ENCODE data around the gene AGAP9.
"Not testable (repeated sequence)": the region's sequence is repeated elsewhere in the genome, so short reads cannot be mapped to it uniquely, and the experiment has no call there.

AGAP9 gene

DNA sequence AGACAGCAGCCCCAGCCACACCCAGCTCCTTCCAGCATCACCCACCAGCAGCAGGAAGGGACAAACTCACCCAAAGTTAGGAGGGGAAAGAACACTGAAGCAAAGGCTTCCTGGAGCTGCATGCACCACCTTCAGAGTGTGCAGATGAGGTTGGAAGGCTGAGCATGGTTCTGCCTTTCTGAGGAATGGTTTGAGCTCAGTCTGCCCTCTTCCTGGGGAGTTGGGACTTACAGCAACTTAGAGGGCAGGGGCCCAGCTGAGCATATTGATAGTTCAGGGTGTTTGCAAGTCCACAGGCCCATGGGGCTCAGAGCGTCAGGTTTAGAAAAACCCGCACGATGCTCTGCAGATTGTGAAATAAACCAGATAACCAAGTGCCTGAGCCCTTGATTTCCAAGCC, 43.3 kb downstream of the AGAP9 start:
- not testable (repeated sequence) for H3K4me3 ChIP-seq (ENCODE audit: low read length); H3K9ac ChIP-seq (ENCODE audit: low read length); H3K27me3 ChIP-seq (ENCODE audit: low read depth, low read length); H3K4me1 ChIP-seq (ENCODE audit: low read length); H3K79me2 ChIP-seq (ENCODE audit: low read length); H4K20me1 ChIP-seq (ENCODE audit: insufficient read depth, low read length); H3K4me2 ChIP-seq (ENCODE audit: low read length); H2AFZ ChIP-seq (ENCODE audit: low read depth, low read length); H3K9me3 ChIP-seq (ENCODE audit: insufficient read depth, low read length); H3K27ac ChIP-seq (ENCODE audit: low read length); H3K36me3 ChIP-seq (replicated peaks; ENCODE audit: low read depth, low read length)

DNA sequence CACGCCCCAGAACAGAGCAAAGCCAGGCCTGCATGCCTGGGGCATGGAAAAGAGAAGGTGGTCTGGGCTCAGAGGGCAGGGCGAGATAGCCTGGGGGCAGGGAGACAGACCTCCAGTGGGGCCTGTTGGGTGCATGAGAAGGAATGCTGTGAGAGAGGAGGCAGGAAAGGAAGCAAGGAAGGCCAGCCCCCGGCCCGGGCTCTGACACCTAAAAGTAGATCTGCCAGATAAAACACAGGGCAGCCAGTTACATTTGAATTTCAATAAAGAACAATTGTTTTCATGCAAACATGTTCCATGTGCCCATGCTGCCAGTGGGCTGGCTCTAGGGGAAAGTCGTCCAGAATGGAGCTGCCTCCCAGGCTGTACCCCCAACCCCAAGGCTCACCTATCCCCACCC, 45.3 kb downstream of the AGAP9 start:
- not testable (repeated sequence) for H3K9ac ChIP-seq (ENCODE audit: low read length); H3K27me3 ChIP-seq (ENCODE audit: low read depth, low read length); H3K4me2 ChIP-seq (ENCODE audit: low read length); H3K9me3 ChIP-seq (ENCODE audit: insufficient read depth, low read length); H3K4me1 ChIP-seq (ENCODE audit: low read length); H3K27ac ChIP-seq (ENCODE audit: low read length); H3K4me3 ChIP-seq (ENCODE audit: low read length); H3K79me2 ChIP-seq (ENCODE audit: low read length); H3K36me3 ChIP-seq (replicated peaks; ENCODE audit: low read depth, low read length); H2AFZ ChIP-seq (ENCODE audit: low read depth, low read length); H4K20me1 ChIP-seq (ENCODE audit: insufficient read depth, low read length)

DNA sequence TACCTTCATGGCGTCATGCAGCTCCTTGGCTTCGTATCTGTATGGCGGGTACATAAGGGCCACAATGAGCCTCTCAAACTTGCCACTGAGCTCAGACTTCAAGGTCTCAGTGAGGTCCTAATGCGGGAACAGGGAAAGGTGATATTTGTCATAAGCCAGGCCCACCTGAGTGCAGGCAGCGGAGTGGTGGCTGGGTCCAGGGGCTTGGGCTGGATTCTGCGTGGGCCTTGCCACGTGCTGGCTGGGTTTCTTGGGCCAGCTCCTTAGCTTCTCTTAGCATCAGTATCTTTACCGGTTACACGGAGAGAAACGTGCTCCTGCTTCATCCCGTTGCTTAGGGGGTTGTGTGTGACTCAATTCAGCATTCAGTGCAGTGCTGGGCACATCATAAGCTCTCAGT, 46.4 kb downstream of the AGAP9 start:
- not testable (repeated sequence) for H3K9me3 ChIP-seq (ENCODE audit: insufficient read depth, low read length); H3K79me2 ChIP-seq (ENCODE audit: low read length); H4K20me1 ChIP-seq (ENCODE audit: insufficient read depth, low read length); H3K4me3 ChIP-seq (ENCODE audit: low read length); H3K27ac ChIP-seq (ENCODE audit: low read length); H3K36me3 ChIP-seq (replicated peaks; ENCODE audit: low read depth, low read length); H3K27me3 ChIP-seq (ENCODE audit: low read depth, low read length); H3K4me2 ChIP-seq (ENCODE audit: low read length); H2AFZ ChIP-seq (ENCODE audit: low read depth, low read length); H3K9ac ChIP-seq (ENCODE audit: low read length); H3K4me1 ChIP-seq (ENCODE audit: low read length)

DNA sequence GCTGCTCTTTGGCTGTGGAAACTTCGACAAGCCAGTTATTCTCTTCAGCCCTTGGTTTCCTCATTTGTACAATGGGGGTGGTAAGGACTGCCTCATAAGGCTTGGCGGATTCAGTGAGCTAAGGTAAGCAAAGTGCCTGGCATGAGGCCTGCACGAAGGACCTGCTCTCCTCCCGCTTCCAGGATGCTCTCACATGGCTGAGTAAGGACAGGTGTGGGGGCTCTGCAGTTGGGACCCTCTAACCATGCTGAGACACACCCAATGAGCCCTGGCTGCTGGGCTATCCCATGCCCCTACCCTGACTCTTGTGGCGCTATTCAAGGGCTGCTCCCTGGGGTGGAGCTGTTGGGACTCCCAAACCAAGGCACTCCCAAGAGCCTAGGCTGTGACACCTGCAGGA, 48.3 kb downstream of the AGAP9 start:
- H3K36me3 ChIP-seq (replicated peaks; ENCODE audit: low read depth, low read length); H3K4me1 ChIP-seq (ENCODE audit: low read length); H3K9ac ChIP-seq (ENCODE audit: low read length); H3K79me2 ChIP-seq (ENCODE audit: low read length); H2AFZ ChIP-seq (ENCODE audit: low read depth, low read length); H3K4me3 ChIP-seq (ENCODE audit: low read length); H3K27me3 ChIP-seq (ENCODE audit: low read depth, low read length); H3K27ac ChIP-seq (ENCODE audit: low read length); H4K20me1 ChIP-seq (ENCODE audit: insufficient read depth, low read length); H3K4me2 ChIP-seq (ENCODE audit: low read length); H3K9me3 ChIP-seq (ENCODE audit: insufficient read depth, low read length): not testable (repeated sequence)

DNA sequence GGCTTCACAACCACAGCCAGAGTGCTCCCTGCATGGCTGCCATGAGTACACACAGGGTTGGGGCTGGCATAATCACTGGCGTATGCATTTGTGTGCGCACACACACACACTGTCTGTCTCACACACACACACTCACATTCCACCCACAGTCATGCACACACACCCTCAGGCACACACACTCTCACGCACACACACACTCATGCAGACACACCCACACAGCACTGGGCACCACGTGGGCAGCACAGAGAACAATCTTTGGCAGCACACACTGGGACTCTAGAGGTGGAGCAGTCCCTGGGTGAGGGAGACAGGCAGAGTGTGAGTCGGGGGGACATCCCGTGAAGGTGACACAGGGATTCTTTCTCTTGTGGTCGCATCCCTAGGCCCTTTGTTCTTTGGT, 49.9 kb downstream of the AGAP9 start:
- H4K20me1 ChIP-seq (ENCODE audit: insufficient read depth, low read length); H3K36me3 ChIP-seq (replicated peaks; ENCODE audit: low read depth, low read length): not testable (repeated sequence)

GRCh38 chr10:47472647-47473046, 50.8 kb downstream of the AGAP9 start:
- not testable (repeated sequence) for H3K36me3 ChIP-seq (replicated peaks; ENCODE audit: low read depth, low read length); H3K4me3 ChIP-seq (ENCODE audit: low read length); H3K4me1 ChIP-seq (ENCODE audit: low read length); H4K20me1 ChIP-seq (ENCODE audit: insufficient read depth, low read length); H3K27ac ChIP-seq (ENCODE audit: low read length); H2AFZ ChIP-seq (ENCODE audit: low read depth, low read length); H3K79me2 ChIP-seq (ENCODE audit: low read length); H3K9ac ChIP-seq (ENCODE audit: low read length); H3K4me2 ChIP-seq (ENCODE audit: low read length); H3K27me3 ChIP-seq (ENCODE audit: low read depth, low read length); H3K9me3 ChIP-seq (ENCODE audit: insufficient read depth, low read length)

More for the DNA sequence above, 49.9 kb downstream of the AGAP9 start:
- not testable (repeated sequence) for H3K27ac ChIP-seq (ENCODE audit: low read length); H3K27me3 ChIP-seq (ENCODE audit: low read depth, low read length); H3K9ac ChIP-seq (ENCODE audit: low read length); H3K4me1 ChIP-seq (ENCODE audit: low read length); H3K9me3 ChIP-seq (ENCODE audit: insufficient read depth, low read length); H3K79me2 ChIP-seq (ENCODE audit: low read length); H2AFZ ChIP-seq (ENCODE audit: low read depth, low read length); H3K4me2 ChIP-seq (ENCODE audit: low read length); H3K4me3 ChIP-seq (ENCODE audit: low read length)

DNA sequence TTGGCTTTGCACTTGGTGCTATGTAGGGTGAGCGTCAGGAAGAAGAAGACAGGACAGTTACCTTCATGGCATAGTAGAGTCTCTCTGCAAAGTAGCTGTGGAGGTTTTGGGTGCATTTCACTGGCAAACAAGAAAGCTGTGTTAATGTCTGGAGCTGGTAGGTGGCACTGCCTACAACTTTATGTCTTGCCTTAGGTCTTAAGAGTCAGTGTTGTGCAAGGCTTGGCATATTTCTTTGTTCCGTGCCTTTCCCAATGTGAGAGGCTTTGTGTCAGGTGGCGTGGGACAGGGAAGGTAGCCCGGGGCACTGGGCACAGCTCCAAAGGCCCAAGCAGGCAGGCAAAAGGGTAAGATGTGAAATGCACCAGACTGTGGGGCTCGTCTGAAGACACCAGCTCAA, 51.4 kb downstream of the AGAP9 start:
- not testable (repeated sequence) for H4K20me1 ChIP-seq (ENCODE audit: insufficient read depth, low read length); H3K4me1 ChIP-seq (ENCODE audit: low read length); H3K79me2 ChIP-seq (ENCODE audit: low read length); H3K4me3 ChIP-seq (ENCODE audit: low read length); H3K4me2 ChIP-seq (ENCODE audit: low read length); H2AFZ ChIP-seq (ENCODE audit: low read depth, low read length); H3K27ac ChIP-seq (ENCODE audit: low read length); H3K36me3 ChIP-seq (replicated peaks; ENCODE audit: low read depth, low read length); H3K9me3 ChIP-seq (ENCODE audit: insufficient read depth, low read length); H3K9ac ChIP-seq (ENCODE audit: low read length); H3K27me3 ChIP-seq (ENCODE audit: low read depth, low read length)

DNA sequence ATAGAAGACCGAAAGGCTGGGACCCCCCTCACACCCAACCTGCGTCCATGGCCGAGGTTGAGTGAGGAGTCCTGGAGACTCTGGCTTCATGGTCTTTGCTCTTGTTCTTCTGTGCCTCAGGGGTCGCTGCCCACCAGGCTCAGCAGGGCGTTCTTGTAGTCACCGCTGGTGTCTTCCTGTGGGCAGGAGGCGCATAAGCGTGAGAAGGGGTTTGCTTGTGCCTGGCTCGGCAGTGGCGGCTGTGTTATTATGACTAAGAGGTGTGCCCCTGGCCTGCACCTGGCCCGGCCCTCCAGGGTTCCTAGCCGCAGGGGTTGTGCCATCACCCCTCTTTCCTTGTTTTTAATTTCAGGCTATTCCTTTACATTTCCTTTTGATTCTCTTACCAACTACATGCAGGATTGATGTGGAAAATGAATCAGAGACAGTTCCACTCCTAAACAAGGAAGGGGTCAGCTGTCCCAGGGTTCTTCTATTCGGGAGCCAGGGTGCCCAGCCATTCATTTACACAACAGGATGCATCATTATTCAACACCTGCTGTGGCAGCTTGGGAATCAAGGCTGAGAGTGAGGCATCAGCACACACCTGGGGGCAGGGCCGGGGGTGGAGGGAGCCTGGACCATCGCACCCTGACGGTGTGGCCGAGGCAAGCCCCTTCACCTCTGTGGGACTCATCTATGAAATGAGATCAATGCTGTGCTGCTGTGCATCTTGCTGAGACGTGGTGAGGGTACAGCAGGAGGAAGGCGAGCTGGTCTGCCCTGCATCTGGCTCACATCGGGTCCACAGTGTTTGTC, 54.5 kb downstream of the AGAP9 start:
- not testable (repeated sequence) for H3K9ac ChIP-seq (ENCODE audit: low read length); H3K4me1 ChIP-seq (ENCODE audit: low read length); H2AFZ ChIP-seq (ENCODE audit: low read depth, low read length); H3K4me2 ChIP-seq (ENCODE audit: low read length); H3K36me3 ChIP-seq (replicated peaks; ENCODE audit: low read depth, low read length); H3K27me3 ChIP-seq (ENCODE audit: low read depth, low read length); H4K20me1 ChIP-seq (ENCODE audit: insufficient read depth, low read length); H3K9me3 ChIP-seq (ENCODE audit: insufficient read depth, low read length); H3K27ac ChIP-seq (ENCODE audit: low read length); H3K4me3 ChIP-seq (ENCODE audit: low read length); H3K79me2 ChIP-seq (ENCODE audit: low read length)

GRCh38 chr10:47467957-47468356, 55.5 kb downstream of the AGAP9 start:
- H2AFZ ChIP-seq (ENCODE audit: low read depth, low read length); H3K36me3 ChIP-seq (replicated peaks; ENCODE audit: low read depth, low read length); H3K79me2 ChIP-seq (ENCODE audit: low read length); H3K4me3 ChIP-seq (ENCODE audit: low read length); H3K4me2 ChIP-seq (ENCODE audit: low read length); H3K4me1 ChIP-seq (ENCODE audit: low read length); H4K20me1 ChIP-seq (ENCODE audit: insufficient read depth, low read length); H3K27me3 ChIP-seq (ENCODE audit: low read depth, low read length); H3K9me3 ChIP-seq (ENCODE audit: insufficient read depth, low read length); H3K27ac ChIP-seq (ENCODE audit: low read length); H3K9ac ChIP-seq (ENCODE audit: low read length): not testable (repeated sequence)

DNA sequence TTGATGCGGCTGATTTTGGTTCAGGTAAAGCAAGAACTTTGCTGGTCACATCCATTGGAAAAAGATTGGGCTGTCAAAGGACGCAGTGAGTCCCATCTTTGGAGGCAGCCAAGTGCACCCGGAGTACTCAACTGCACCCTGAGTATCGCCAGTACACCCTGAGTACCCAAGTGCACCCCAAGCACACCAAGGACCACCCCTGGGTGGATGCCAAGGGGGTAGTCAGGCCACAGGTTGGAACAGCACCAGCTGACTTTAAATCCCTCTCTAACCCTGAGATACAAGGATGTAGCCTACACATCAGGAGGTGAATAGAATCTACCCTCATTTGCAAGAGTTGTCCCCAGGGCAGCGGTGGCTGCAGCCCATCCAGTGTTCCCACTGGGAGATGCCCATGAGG, 56.0 kb downstream of the AGAP9 start:
- not testable (repeated sequence) for H3K9me3 ChIP-seq (ENCODE audit: insufficient read depth, low read length); H3K27ac ChIP-seq (ENCODE audit: low read length); H3K4me3 ChIP-seq (ENCODE audit: low read length); H4K20me1 ChIP-seq (ENCODE audit: insufficient read depth, low read length); H3K27me3 ChIP-seq (ENCODE audit: low read depth, low read length); H3K36me3 ChIP-seq (replicated peaks; ENCODE audit: low read depth, low read length); H3K4me2 ChIP-seq (ENCODE audit: low read length); H2AFZ ChIP-seq (ENCODE audit: low read depth, low read length); H3K79me2 ChIP-seq (ENCODE audit: low read length); H3K9ac ChIP-seq (ENCODE audit: low read length); H3K4me1 ChIP-seq (ENCODE audit: low read length)

Measured in OCI-LY3 (cell line).